H7 (cell line): Measurements from ENCODE around the gene FGD3. TPM values are rescaled to one million over a fixed set of nuclear protein-coding genes. Genes with fewer than 3 reads are reported as not detected.
A peak's percentile ranks its signal among the peaks of the same experiment; 100 is the strongest.

Source experiments
- DNase-seq: peaks from one replicate; pipeline ENCODE4 v3.0.0; 2012
- H3K27me3 ChIP-seq: 2 replicates; pipeline ENCODE4 v1.6.0; 2011; ENCODE audit warnings: mild to moderate bottlenecking, low read length; ENCODE audit not compliant: control insufficient read depth, insufficient read depth
- H3K36me3 ChIP-seq: replicated peaks from 2 replicates; pipeline ENCODE4 v1.5.1; 2011; ENCODE audit warnings: low read length; ENCODE audit not compliant: control insufficient read depth, insufficient read depth
- H3K4me3 ChIP-seq: 2 replicates; pipeline ENCODE4 v1.5.1; 2011; ENCODE audit warnings: low read depth, mild to moderate bottlenecking, control low read depth, low read length, moderate library complexity; ENCODE audit not compliant: insufficient read depth
- total RNA-seq: library from RNA; depleted of rRNA; stranded (reverse); fragments of >200 nt; shearing (Covaris generic); gene quantifications from 2 replicates; pipeline ENCODE4 v1.2.3, GENCODE V29; 2014

FGD3 gene
- total RNA-seq, 1 experiment from 2014 or later = 2.4 TPM

GRCh38 chr9:93050231-93050630 is 102.9 kb downstream of the FGD3 start:
- no peaks in the 10 kb centered on the region for H3K36me3 ChIP-seq
- H3K4me3 ChIP-seq = no peak overlapping the region
- H3K27me3 ChIP-seq = no peaks in the 10 kb centered on the region
- DNase-seq = no peak

GRCh38 chr9:93051680-93052089 is 104.4 kb downstream of the FGD3 start:
- Histone ChIP-seq H3K4me3 (no peak overlapping the region), H3K27me3 (no peaks in the 10 kb centered on the region; the same call in 1 of the 2 replicates), H3K36me3 (no peaks in the 10 kb centered on the region)
- no peak for DNase-seq

- DNase-seq = peak; percentile 84
- Histone ChIP-seq H3K36me3 (no peaks in the 10 kb centered on the region), H3K4me3 (no peak overlapping the region), H3K27me3 (no peaks in the 10 kb centered on the region; the same call in 1 of the 2 replicates)
Measured at GRCh38 chr9:93052791-93053540, 105.6 kb downstream of the FGD3 start.

GRCh38 chr9:93053781-93054331 is 106.5 kb downstream of the FGD3 start:
- H3K27me3 ChIP-seq = peaks cover 1% of the 10 kb centered on the region; the same call in 1 of the 2 replicates
- H3K4me3 ChIP-seq = no peak overlapping the region

GRCh38 chr9:93054758-93055704 is 107.7 kb downstream of the FGD3 start:
- Histone ChIP-seq H3K36me3 (no peaks in the 10 kb centered on the region), H3K4me3 (no peak overlapping the region), H3K27me3 (peaks cover 1% of the 10 kb centered on the region; the same call in 1 of the 2 replicates)
- DNase-seq = no peak

More at GRCh38 chr9:93053781-93054331, 106.5 kb downstream of the FGD3 start:
- DNase-seq = no peak
- H3K36me3 ChIP-seq = no peaks in the 10 kb centered on the region

- Histone ChIP-seq H3K27me3 (peaks cover 1% of the 10 kb centered on the region; the same call in 1 of the 2 replicates), H3K36me3 (no peaks in the 10 kb centered on the region), H3K4me3 (no peak overlapping the region)
- peak; percentile 82 for DNase-seq
Measured at GRCh38 chr9:93057042-93057702, 109.8 kb downstream of the FGD3 start.

- Histone ChIP-seq H3K27me3 (peaks cover 1% of the 10 kb centered on the region; the same call in 1 of the 2 replicates), H3K36me3 (no peaks in the 10 kb centered on the region), H3K4me3 (no peak overlapping the region)
- peak; percentile 64 for DNase-seq
Measured at GRCh38 chr9:93057703-93058354, 110.5 kb downstream of the FGD3 start.

- DNase-seq = peak; percentile 99
- no peaks in the 10 kb centered on the region for H3K36me3 ChIP-seq
- H3K4me3 ChIP-seq = peak within 1 kb of the TSS; percentile 61
- H3K27me3 ChIP-seq = peaks cover 1% of the 10 kb centered on the region; the same call in 1 of the 2 replicates
Measured at GRCh38 chr9:93058355-93059010, 111.2 kb downstream of the FGD3 start, which contains the start of gene SUSD3. Gene SUSD3 (plus strand): TSS chr9:93058701. CDS start chr9:93058743, 42 bp downstream.

- Histone ChIP-seq H3K4me3 (peak overlapping the region; percentile 61), H3K36me3 (no peaks in the 10 kb centered on the region), H3K27me3 (peaks cover 1% of the 10 kb centered on the region; the same call in 1 of the 2 replicates)
- DNase-seq = peak; percentile 80
Measured at GRCh38 chr9:93059011-93059714, 111.8 kb downstream of the FGD3 start.

GRCh38 chr9:93059715-93060578 is 112.6 kb downstream of the FGD3 start:
- Histone ChIP-seq H3K27me3 (peaks cover 1% of the 10 kb centered on the region; the same call in 1 of the 2 replicates), H3K4me3 (no peak overlapping the region), H3K36me3 (no peaks in the 10 kb centered on the region)
- peak; percentile 69 for DNase-seq

- no peak for DNase-seq
- Histone ChIP-seq H3K27me3 (peaks cover 1% of the 10 kb centered on the region; the same call in 1 of the 2 replicates), H3K4me3 (no peak overlapping the region), H3K36me3 (no peaks in the 10 kb centered on the region)
Measured at GRCh38 chr9:93060746-93061259, 113.5 kb downstream of the FGD3 start.
